Inflammatory macrophage (primary cell): ENCODE results near the gene KIAA0319L.
"Not testable (repeated sequence)": the region's sequence is repeated elsewhere in the genome, so short reads cannot be mapped to it uniquely, and the experiment has no call there.

ENCODE experiments used
- DNase-seq, 2 donors: peaks; one replicate each; pipeline ENCODE4 v3.0.0-alpha.2; 2020 to 2022
- total RNA-seq, 18 experiments: gene quantifications; one replicate each; lab custom pipeline; 2026; ENCODE audit warnings: mixed read lengths in 6 of 18, inconsistent platforms in 2 of 18; lab: John Stamatoyannopoulos, UW

The KIAA0319L gene
- total RNA-seq, result 33.9 to 84.3 (median 63.5) reads per million in 18 experiments

DNA sequence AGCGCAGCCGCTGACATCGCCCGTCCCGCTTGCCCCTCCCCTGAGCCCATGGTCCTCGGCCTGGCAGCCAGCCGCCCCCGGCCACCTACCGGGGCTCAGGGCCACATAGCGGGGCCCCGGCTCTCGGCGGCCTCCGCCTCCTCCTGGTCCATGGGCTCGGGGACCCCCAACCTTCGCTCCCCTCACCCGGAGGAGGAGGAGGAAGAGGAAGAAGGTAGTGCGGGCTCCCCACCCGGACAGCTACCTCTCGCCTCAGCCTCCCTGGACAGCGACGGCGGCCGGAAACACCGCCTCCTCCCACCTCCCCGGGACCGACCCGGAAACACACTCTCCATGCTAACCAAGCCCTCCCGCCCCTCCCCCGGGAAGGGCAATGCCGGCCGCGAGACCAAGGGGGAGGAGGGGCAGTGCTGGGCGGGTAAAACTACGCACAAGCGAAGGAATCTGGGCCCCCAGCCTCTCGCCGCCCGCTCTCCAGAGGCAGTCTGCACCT lies at the start of gene KIAA0319L:
Gene KIAA0319L, minus strand, starts transcription at position 286 of the 493 bp plus-strand sequence. CDS start 2,912 bp downstream, outside the sequence.
- peak in 1 of 2 donors; percentile 81 for DNase-seq

DNA sequence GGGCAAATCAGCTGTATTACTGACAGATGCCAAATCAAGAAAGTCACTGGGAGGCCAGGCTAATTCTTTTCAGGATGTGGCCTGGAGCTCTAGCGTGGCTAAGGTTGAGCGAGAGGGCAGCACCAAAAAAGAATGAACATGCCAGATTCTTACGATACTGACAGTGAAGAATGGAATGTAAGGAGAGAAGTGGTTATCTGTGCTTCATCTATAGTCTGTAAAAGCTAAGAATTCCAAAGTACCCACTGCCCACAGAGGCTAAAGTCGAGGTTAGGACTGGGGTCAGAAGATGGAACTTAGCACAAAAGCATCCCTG lies 48.6 kb upstream of the KIAA0319L start:
- DNase-seq, result no peak

DNA sequence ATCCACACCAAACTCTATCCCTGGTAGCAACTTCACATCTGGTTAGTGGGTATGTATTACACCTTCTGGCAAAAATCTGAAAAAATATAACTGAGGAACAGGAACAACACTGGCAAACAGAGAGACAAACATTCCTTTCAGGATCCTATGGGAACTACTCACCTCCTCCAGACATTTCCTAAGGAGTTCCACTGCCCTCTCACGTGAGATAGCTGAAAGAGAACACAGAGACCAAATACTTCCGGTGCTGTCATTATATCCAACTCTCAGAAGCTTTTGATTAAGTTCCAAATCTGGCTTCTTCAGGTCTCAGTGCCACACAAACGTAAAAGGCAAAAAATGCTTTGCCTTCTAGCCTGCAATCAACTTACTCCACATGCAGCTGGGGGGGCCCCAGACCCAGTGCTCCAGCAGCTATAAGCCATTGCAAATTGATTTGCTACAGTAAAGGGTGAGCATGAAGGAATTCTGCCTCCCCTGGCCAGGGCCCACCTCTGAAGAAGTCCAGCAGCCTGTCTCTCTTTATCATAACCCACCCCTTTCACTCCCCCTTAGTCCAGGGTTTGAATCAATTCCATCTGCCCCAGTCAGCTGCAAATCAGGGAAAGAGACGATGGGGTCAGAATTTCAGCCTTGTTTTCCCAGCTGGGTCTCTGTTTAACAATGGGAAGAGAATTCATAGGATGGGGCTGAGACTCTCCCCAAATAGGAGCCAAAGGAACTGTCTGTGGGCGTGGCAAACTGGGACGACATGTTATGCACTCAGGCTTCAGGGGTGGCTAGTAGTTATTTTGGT lies 48.1 kb upstream of the KIAA0319L start:
- no peak for DNase-seq

DNA sequence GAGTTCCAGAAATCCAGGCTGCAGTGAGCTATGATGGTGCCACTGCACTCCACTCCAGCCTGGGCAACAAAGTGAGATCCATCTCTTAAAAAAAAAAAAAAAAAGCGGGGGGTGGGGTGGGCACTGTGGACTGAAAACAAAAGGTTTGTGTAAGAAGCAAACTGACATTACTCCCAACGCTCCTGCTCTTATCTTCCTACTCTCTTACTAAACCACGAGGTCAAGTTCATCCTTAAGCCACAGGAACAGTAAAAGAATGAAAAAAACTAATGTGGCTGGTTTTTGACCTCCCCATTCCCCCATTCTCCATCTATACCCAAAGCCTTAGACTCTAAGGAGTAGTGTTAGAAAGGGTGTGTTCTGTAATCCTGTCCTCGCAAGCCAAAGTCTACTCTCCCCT lies 46.7 kb upstream of the KIAA0319L start:
- DNase-seq, result no peak

DNA sequence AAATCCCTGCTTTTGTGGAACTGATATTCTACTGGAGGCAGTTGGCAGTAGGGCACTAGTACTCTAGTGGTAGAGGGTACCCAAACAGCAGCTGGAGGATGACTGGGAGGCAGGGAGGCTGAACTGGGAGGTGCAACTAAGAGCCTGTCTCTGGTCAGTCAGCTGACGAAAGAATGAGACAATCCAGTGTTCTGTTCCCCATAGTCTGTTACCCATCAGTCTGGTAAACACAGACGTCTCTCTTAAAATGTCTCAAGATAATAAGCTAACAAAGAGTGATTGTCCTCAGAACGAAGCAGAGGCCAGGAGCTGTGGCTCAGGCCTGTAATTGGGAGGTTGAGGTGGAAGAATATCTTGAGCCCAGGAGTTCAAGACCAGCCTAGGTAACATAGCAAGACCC lies 46.3 kb upstream of the KIAA0319L start:
- no peak for DNase-seq

DNA sequence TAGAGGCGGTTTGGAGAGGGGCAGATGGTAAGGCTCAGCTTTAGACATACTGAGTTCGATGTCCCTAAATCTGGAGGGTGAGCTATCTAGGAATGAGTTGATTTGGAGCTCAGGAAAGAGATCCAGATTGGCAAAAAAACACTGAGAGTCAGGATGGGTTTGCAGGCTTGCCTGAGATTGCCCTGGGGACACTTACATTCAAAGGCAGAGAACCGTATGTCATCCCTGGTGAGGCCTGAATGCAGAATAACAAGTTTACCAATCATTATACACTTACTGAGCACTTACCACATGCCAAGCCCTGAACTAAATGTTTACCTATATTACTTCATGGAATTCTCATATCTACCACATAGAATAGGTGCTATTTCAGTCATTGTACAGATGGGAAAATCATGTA lies 43.4 kb upstream of the KIAA0319L start:
- no peak for DNase-seq

DNA sequence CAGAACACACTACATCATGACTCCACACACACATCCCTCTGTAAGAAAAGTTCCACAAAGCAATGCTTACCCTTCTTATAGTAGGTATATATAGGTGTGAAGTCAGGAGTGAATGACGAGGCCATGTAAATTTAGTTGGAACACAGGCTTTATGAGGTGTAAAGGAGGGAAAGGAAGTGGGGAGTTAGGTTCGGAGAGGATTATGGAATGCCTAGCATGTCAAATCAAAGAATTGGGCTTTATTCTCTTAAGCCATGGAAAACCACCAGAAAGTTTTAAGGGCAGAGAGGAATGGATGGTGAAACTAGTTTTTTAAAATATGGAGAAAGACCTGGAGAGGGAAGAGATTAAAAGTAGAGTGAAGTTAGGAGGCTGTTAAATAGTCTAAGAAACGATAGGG lies 42.2 kb upstream of the KIAA0319L start:
- no peak for DNase-seq

DNA sequence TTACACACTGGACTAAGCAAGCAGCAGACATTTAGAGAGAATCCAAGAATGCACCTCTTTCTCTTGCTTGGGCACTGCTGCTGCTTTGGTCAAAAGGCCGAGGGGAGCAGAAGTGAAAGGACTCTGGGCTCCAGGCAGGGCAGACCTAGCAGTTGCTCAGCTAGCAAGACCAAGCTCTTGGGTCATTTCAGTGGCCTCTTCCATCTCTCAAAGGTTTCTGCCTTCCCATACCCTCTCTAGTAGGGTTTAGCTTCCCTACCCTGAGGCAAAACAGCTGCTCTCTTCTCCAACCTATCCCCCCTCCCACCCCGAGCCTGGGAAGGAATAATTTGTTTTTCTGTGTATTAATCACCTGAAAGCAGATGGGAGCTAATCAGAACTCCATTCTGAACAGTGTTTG lies 41.7 kb upstream of the KIAA0319L start:
- no peak for DNase-seq

DNA sequence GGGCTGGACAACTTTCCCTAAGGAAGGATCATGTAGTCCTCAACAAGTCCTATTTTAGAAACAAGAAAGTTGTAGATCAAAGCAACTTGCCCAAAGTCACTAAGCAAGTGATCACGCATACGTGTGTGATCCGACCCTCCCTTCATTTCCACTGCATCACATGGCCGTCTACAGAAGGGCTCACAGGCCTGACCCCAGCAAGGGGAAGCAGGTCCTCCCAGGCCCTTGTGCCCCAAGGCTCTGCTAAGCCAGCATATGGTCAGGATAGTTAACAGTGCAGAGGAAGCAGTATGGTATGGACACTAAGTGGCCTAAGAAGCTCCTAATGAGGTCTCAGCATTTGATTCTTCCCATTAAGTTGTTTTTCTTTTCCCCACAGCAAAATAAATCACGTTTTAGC lies 40.7 kb upstream of the KIAA0319L start:
- DNase-seq, result no peak

DNA sequence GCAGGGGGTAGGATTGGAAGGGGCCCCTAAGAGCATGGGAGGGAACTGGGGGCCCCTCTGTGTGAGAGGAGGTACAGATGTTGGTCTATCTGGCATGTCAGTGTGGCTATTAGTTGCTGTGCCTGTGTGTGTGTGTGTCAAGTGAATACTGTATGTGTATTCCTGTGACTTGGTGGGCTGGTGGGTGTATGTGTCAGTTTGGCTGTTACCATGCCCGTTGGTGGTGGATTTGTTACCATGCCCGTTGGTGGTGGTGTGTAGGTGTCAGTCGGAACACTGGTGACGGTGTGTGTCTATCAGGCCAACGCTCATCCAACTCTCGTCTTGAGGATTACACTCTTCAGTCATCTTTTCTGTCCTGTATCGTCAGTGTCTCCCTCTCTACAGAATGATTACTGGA lies 38.5 kb upstream of the KIAA0319L start:
- DNase-seq, result no peak

DNA sequence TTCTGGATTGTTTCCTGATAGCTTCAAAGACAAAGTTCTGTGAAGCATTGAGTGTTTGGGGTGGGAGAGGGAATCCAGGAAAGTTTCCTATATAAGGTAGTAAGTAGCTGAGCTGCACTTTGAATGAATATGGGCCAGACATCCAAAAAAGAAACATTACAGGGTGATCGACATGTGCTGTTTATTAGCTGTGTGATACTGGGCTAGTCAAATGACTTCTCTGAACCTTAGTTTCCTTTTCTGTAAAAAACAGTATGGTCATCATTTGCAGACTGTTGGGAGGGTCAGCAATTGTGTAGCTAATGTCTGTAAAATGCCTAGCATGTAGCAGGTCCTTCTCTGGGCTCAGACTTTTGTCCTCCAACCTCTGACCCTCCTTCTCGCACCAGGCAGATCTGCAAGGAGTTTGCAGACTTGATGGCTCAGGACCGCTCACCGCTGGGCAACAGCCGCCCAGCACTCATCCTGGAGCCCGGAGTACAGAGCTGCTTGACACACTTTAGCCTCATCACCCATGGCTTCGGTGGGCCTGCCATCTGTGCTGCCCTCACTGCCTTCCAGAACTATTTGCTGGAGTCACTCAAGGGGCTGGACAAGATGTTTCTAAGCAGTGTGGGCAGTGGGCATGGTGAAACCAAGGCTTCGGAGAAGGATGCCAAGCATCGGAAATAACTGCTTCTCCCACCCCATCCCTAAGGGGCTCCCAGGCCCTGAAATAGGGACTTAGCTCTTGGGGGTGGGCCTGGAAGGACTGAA lies 37.0 kb upstream of the KIAA0319L start:
- DNase-seq, result no peak

DNA sequence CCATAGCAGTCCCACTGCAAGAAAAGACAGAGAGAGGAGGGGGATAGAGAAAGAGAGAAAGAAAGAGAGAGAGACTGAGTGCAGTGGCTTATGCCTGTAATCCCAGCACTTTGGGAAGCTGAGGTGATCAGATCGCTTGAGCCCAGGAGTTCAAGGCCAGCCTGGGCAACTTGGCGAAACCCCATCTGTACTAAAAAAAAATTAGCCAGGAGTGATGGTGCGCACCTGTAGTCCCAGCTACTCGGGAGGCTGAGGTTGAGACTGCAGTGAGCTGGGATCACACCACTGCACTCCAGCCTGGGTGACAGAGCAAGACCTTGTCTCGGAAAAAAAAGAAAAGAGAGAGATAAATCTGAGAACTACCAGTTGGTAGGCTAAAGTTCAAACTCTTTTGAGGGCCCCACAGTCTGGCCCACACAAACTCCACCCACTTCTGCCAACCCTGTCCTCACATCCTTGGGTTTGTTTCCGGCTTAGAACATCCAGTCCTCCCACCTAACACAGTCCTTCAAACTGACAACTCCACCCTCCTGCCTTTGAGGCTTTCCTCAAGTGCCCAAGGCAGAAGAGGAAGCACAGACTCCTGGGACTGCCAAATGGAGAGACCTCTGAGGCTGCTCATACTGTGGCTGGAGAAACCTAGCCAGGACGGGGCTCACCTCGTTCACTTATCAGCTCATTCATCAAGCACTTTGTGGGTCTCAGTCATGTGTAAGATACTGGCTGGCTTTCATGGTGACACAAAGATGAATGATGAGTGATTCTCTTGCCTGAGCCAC lies 36.0 kb upstream of the KIAA0319L start:
- peak; percentile 77 to 85 for DNase-seq

DNA sequence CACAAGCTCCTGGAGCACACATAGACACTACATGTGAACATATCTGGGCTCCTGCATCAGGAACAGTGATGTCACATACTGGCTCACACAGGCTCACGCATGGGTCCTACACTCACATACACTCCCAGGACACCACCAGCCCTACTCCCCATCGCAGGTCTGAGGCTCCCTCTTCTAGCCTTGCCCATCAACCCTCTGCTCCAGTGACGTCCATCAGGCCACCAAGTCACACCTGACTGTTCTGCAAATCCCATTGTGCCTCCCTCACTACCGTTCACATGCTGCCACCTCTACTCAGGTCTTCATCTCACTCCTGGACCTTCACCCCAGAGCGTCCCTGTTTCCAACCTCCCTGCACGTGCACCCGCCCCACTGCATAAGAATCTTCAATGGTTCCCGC lies 34.0 kb upstream of the KIAA0319L start:
- DNase-seq, result no peak

DNA sequence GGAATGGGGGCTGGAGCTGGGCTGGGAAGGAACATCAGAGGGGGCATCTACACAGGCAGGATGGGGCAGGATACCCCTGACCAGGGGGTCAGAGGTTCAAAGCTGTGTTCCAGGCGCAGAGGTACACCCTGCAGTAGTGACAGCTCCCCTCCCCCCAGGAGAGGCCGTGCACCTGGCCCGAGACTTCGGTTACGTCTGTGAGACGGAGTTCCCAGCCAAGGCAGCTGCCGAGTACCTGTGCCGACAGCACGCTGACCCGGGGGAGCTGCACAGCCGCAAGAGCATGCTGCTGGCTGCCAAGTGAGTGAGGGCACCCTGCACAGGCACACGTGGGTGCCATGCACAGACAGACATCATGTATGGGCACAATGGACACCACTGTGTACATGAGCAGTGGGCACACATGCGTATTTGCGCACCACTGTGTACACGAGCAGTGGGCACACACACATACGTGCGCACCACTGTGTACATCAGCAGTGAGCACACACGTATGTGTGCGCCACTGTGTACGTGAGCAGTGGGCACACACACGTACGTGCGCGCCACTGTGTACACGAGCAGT lies 33.4 kb upstream of the KIAA0319L start:
- no peak for DNase-seq

DNA sequence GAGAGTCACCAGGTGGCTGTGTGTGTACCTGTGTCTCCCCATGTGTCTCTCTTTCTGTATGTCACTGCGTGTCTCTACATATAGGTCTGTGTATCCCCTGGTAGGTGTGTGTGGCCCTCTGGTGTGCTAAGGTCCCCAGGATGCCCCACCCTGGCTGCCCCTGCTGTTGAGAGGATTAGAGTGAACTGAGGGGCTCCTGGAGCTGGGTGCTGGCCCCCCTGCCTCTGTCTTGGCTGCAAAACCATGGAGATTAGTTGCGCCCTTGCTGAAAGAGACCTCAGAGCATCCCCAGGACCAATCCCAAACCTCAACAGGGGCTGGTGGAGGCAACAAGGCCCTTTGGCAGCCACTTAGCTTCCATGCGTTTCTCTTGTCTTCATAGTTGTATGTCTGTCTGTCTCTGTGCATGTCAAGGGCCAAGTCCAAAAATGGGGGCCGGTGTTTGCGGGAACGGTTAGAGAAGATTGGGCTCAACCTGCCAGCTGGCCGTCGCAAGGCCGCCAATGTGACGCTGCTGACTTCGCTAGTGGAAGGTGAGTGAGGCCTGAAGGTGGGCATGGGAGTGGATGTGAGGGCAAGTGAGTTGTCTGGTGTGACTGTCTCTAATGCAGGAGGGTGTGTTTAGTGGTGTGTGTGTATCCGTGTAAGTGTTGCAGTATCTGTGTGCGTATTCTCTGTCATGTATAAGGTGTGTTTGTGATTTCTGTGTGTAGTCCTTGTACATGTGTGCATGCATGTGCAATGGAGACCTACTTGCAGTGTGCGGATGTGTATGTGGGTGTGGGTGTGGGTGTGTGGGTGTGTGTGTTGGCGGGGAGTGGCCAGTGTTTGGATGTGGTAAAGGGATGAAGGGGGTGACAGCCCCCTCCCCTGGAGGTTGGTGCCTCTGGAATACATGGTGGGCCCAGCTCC lies 32.6 kb upstream of the KIAA0319L start:
- no peak for DNase-seq

DNA sequence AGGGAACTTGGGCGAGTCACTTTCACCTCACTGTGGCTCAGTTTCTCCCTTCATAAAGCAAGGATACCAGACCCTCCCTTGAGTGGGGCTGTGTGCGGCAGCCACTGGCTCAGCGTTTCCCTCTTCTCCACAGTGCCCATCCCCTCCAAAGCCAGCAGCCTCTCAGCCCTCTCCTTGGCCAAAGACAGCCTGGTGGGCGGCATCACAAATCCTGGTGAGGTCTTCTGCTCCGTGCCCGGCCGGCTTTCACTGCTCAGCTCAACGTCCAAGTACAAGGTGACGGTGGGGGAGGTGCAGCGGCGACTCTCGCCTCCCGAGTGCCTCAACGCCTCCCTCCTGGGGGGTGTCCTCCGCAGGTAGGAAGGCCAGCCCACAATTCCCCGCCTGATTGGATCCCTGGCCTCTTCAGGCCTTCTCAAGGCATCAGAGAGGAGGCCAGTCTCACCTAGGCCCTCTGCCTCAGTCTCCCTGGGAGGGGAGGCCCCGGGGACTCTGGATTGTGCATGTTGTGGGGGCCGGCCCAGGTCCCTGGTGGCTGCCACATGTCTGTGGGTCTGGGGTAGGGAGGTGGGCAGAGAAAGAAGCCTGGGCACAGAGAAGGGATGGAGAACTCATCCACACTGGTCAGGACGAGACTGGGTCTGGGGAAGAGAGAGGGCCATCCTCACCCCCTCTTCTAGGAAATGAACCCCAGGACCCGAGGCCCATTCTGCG lies 31.2 kb upstream of the KIAA0319L start:
- DNase-seq, result no peak

DNA sequence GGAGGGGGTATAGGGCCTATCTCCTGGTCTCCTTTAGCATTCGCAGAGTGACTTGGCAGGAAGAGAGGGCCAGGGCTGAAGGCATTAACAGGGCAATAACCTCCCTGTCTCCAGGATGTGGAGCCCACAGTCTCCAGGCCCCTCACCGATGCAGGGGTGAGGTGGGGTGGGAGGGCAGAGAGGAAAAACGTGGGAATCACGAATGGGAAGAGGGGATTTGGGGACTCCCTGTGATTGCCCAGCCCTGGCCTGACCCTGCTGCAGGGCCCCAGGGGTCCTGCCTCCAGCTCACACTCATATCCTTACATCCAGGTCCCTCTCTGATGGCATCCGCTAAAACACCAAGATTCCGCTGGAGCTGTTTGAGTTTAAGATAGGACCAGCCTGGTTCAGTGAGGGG lies 30.5 kb upstream of the KIAA0319L start:
- no peak for DNase-seq

DNA sequence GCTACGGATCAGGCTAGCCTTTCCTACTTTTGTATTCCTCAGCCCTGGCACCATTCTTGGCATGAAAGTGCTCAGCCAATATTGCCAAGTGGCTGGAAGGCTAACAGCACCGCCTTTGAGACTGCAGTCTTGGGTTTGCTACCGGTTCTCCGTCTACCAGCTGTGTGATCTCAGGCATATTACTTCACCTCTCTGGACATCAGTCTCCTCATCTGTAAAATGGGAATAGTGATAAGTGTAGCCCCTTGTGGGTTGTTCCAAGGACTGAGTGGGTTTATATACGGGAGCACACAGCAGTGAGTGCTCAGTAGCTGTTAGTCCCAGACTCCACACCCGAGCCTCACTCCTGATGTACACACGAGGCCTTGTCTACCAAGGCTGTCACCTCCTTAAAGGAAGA lies 29.6 kb upstream of the KIAA0319L start:
- DNase-seq, result no peak

DNA sequence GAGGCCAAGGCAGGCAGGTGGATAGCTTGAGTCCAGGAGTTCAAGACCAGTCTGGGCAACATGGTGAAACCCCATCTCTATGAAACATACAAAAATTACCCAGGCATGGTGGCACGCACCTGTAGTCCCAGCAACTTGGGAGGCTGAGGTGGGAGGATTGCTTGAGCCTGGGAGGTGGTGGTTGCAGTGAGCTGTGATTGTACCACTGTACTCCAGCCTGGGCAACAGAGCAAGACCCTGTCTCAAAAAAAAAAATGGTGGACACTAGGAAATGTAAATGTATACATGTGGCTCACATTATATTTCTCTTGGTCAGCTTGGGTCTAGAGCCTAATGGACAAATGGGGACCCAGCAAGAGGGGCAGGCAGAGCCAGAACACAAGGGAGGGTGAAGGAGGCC lies 28.6 kb upstream of the KIAA0319L start:
- not testable (repeated sequence) for DNase-seq

DNA sequence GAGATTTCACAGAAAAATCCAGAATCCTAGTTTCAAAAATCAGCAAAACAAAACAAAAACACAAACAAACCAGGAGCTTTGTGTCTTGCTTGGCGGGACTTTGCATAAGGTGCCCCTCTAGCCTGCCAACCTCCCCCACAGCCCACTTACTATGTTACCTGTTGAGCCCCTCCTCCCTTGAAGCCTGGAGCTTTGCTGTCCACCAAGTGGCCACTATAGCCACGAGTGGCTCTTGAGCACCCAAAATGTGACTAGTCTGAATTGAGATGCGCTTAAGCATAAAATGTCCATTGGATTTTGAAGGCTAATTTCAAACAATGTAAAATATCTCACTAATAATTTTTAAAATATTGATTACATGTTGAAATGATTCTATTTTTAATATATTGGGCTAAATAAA lies 28.1 kb upstream of the KIAA0319L start:
- no peak for DNase-seq

DNA sequence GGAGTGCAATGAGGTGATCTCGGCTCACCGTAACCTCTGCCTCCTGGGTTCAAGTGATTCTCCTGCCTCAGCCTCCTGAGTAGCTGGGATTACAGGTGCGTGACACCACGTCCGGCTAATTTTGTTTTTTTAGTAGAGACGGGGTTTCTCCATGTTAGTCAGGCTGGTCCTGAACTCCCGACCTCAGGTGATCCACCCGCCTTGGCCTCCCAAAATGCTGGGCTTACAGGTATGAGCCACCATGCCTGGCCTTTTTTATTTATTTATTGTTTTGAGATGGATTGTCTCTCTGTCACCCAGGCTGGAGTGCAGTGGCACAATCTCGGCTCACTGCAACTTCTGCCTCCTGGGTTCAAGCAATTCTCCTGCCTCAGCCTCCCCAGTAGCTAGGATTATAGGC lies 24.4 kb upstream of the KIAA0319L start:
- not testable (repeated sequence) for DNase-seq
